ENCODE results near the gene H2AZ1.

H2AZ1 gene

DNA sequence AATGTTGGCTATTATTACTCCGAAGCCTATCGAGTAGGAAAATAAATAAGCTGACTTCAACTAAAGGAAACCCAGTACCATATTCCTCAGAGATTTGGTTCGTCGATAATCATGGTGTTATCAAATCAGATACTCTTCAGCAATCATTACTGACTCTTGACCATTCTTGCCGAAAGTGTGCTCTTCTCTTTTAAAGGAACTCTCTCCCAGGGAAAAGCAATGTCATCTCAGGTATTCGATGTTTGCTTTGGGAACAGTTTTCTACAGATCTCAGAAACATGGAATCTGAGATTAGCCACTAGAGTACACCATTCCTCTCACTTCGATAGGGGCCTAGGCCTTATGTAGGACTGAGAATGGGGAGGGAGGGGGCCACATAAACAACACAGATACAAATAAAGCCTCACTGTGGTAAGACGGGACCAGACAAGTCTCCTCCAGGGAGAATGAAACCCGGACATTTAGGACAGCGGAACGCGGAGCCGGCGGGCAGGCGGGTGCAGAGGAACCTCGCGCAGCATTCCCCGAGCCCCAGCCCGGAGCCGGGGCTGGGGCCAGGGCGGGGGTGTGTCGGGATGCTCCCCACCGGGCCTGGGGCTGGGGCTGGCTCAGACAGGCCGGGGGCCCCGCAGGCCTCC lies 4.2 kb downstream of the H2AZ1 start:
- FAIRE-seq, result no peak

DNA sequence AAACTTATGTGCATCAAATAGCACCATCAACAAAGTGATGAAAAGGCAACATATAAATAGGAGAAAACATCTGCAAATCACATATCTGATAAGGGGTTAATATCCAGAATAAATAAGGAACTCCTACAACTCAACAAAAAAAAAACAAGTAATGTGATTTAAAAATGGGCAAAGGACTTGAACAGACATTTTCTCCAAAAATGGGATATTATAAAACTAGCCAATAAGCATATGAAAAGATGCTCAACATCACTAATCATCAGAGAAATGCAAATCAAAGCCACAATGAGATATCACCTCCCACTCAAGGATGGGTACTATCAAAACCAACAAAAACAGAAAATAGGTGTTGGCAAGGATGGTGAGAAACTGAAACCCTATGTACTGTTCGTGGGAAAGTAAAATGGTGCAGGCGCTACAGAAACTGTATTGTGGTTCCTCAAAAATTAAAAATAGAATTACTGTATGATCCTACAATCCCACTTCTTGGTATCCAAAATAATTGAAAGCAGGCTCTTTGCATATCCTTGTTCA lies 6.1 kb downstream of the H2AZ1 start:
- no peak for FAIRE-seq

DNA sequence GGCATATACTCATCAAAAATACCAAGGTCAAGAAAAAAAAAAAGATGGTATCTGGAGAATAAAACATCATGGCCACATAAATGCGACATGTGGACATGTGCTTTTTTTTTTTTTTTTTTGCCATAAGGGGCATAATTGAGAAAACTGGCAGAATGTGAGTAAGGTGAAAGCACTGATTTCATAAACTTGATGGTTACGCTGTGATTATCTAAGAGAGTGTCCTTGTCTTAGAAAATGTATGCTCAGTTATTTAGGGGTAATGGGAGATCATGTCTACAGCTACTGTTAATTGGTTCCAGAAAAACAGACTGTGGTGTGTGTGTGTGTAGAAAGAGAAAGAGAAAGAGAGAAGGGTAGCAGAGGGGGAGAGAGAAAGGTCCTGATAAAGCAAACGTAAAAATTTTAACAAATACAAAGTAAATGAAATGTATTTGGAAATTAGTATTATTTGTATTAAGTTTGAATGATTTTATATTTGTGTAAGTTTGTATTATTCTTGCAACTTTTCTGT lies 11.8 kb downstream of the H2AZ1 start:
- FAIRE-seq, result no peak

DNA sequence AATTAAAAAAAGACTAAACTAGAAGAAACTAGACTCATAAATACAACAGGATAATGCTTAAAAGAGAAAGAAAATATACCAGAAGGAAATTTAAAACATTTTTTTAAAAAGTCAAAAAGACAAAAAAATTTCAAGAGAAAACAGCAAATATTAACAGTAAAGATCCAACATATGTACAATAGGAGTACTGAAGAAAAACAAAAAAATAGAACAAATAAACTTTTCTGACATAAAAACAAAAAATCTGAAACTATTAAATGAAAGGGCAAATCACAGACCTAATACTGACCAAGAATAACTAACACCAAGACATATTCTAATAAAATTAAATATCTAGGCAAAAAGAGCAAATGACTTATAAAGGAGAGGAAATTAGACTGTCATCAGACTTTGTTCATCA lies 15.2 kb downstream of the H2AZ1 start:
- peak; percentile 92 for FAIRE-seq

- FAIRE-seq, result no peak
Observed at GRCh38 chr4:99927566-99927965, 22.5 kb downstream of the H2AZ1 start.

DNA sequence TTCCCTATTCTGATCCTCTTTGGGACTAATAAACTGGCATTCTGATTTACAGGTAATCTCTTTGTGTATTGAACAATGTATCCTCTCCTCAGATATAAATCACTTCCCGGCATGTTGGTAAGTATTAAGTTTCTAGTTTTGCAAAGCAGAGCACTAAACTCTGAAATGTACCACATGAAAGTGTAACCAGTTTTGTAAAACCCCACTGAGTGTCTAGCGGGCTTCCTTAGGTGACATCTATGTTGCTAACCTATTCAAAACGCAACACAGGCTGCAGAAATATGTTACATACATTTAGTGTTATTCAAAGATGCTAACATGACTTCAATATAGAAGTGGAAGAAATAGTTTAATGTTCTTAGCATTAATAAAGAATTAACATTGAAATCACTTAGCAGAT lies 28.9 kb downstream of the H2AZ1 start:
- no peak for FAIRE-seq

DNA sequence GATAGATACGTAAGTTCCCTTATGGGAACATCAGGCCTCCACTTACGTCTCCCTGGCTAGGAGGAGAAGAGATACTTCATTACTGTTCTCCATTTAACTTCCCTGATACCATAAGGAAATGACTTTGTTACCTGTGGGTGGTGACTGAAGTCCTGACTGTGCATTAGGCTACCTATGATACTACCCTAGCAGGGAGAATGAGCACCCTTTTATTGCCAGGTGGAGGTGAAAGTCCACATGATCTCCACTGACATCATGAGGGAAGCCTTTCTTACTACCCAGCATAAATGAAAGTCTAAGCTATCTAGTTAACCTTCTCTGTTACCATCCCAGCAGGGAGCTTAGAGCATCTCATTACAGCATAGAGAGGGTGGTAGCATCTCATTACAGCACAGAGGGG lies 31.4 kb downstream of the H2AZ1 start:
- no peak for FAIRE-seq

DNA sequence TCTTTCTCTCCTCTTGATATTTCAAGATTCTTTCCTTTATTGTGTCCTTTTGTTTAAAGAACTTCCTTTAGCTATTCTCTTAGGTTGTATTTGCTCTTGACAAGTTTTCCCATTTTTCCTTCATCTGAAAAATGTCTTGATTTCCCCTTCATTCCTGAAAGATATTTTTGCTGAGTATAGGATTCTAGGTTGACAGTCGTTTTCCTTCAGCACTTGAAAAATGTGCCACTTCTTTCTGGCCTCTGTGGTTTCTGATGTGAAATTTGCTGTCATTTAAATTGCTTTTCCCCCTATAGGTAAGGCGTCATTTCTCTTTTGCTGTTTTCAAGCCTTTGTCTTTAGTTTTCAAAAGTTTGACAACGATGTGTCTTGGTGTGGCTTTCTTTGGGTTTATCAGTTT lies 32.5 kb downstream of the H2AZ1 start:
- FAIRE-seq, result no peak

- FAIRE-seq, result no peak
Observed at GRCh38 chr4:99915449-99915848, 34.6 kb downstream of the H2AZ1 start.

Measured in G401.6 (cell line).